AG10803 (cell line): Measurements from ENCODE around the gene MCUB.
A peak's percentile ranks its signal among the peaks of the same experiment; 100 is the strongest.

ENCODE experiments used
- DNase-seq: peaks from one replicate; pipeline ENCODE4 v3.0.0; 2010; ENCODE audit warnings: low read depth
- H3K4me3 ChIP-seq: 2 replicates; pipeline ENCODE4 v1.5.1; 2011; ENCODE audit warnings: mild to moderate bottlenecking, low read length, control low read depth
- CTCF ChIP-seq: conservative IDR thresholded peaks from 2 replicates; pipeline ENCODE4 v1.5.1; 2011; ENCODE audit warnings: mild to moderate bottlenecking, low read length, control low read depth, inconsistent platforms

Gene MCUB

GRCh38 chr4:109729718-109730618, 169.9 kb downstream of the MCUB start, which contains the start of gene PLA2G12A:
TSS of gene PLA2G12A (minus strand) at chr4:109730070. CDS start at chr4:109729809, 261 bp downstream.
- TF ChIP-seq CTCF, result no peak
- H3K4me3 ChIP-seq, result peak within 1 kb of the TSS; percentile 72
- peak; percentile 57 for DNase-seq

GRCh38 chr4:109730619-109731545, 170.8 kb downstream of the MCUB start:
- no peak for TF ChIP-seq CTCF
- no peak for DNase-seq
- H3K4me3 ChIP-seq, result peak overlapping the region; percentile 72

- no peak for DNase-seq
- no peak for TF ChIP-seq CTCF
- H3K4me3 ChIP-seq, result no peak overlapping the region
Measured at GRCh38 chr4:109733728-109734127, 173.7 kb downstream of the MCUB start.

GRCh38 chr4:109735566-109736365, 175.7 kb downstream of the MCUB start:
- no peak overlapping the region for H3K4me3 ChIP-seq
- no peak for DNase-seq
- TF ChIP-seq CTCF, result no peak
